Measurements from ENCODE around the gene TMEM186.

DNA sequence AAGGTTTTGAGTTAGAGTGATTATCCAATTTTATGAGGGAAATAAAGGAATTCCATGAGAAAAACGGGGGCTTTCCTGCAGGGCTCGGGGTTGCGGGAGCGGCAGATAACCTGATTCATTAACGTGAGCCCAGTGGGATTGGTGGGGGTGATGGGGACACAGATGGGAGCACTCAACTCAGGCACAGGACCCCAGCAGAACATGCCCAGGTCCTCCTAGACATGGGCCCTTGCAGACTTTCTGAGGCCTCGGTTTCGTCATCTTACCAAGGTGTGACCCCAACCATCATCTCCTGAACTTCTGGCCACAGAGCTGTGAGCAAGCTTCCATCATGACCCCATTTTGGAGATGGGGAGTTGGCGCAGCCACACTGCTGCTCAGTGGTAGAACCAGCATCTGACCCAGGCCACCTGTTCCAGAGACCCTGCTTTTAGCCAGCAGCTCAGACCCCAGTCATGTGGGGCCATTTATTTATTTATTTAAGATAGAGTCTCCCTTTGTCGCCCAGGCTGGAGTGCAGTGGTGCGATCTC is 49.0 kb upstream of the TMEM186 start:
- TF ChIP-seq, protein P1, sequence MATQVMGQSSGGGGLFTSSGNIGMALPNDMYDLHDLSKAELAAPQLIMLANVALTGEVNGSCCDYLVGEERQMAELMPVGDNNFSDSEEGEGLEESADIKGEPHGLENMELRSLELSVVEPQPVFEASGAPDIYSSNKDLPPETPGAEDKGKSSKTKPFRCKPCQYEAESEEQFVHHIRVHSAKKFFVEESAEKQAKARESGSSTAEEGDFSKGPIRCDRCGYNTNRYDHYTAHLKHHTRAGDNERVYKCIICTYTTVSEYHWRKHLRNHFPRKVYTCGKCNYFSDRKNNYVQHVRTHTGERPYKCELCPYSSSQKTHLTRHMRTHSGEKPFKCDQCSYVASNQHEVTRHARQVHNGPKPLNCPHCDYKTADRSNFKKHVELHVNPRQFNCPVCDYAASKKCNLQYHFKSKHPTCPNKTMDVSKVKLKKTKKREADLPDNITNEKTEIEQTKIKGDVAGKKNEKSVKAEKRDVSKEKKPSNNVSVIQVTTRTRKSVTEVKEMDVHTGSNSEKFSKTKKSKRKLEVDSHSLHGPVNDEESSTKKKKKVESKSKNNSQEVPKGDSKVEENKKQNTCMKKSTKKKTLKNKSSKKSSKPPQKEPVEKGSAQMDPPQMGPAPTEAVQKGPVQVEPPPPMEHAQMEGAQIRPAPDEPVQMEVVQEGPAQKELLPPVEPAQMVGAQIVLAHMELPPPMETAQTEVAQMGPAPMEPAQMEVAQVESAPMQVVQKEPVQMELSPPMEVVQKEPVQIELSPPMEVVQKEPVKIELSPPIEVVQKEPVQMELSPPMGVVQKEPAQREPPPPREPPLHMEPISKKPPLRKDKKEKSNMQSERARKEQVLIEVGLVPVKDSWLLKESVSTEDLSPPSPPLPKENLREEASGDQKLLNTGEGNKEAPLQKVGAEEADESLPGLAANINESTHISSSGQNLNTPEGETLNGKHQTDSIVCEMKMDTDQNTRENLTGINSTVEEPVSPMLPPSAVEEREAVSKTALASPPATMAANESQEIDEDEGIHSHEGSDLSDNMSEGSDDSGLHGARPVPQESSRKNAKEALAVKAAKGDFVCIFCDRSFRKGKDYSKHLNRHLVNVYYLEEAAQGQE (IDR thresholded peaks at IDR 0.05; ENCODE audit: insufficient read depth in 1 of 2, low read depth in 2 of 2, low read length in 2 of 2) = no peak
- TF ChIP-seq SIN3A (IDR thresholded peaks at IDR 0.05; ENCODE audit: borderline replicate concordance, insufficient read depth, low read length) (no peak), POLR2AphosphoS5 (IDR thresholded peaks at IDR 0.05; ENCODE audit: low read depth, low read length) (no peak)
